Astrocyte (in vitro differentiated cells and primary cell): ENCODE results near the gene TMEM79. TPM values are rescaled to one million over a fixed set of nuclear protein-coding genes. Genes with fewer than 3 reads are reported as not detected.

Experiments used
- DNase-seq: peaks from one replicate; pipeline ENCODE4 v3.0.0-alpha.2; 2010; ENCODE audit warnings: low read depth
- FAIRE-seq: peaks from 2 replicates; lab custom pipeline; 2011; peaks lifted over from hg19 to GRCh38; lab: Jason Lieb, UNC
- H2AFZ ChIP-seq: 2 replicates; pipeline ENCODE4 v1.6.0; 2012; ENCODE audit warnings: low read depth, low read length, inconsistent platforms
- H3K27ac ChIP-seq: 2 replicates; pipeline ENCODE4 v1.5.1; 2011; ENCODE audit warnings: low read depth, low read length, inconsistent platforms
- H3K27me3 ChIP-seq: 2 replicates; pipeline ENCODE4 v1.6.0; 2011; ENCODE audit warnings: low read length, inconsistent platforms; ENCODE audit not compliant: insufficient read depth
- H3K36me3 ChIP-seq: 2 replicates; pipeline ENCODE4 v1.5.1; 2011; ENCODE audit warnings: low read length, inconsistent platforms; ENCODE audit not compliant: insufficient read depth
- H3K4me1 ChIP-seq: 2 replicates; pipeline ENCODE4 v1.5.1; 2011; ENCODE audit warnings: low read length, inconsistent platforms; ENCODE audit not compliant: insufficient read depth
- H3K4me2 ChIP-seq: 2 replicates; pipeline ENCODE4 v1.6.0; 2012; ENCODE audit warnings: low read length, inconsistent platforms
- H3K4me3 ChIP-seq: 2 replicates; pipeline ENCODE4 v1.5.1; 2011; ENCODE audit warnings: low read depth, mild to moderate bottlenecking, low read length, inconsistent platforms; ENCODE audit not compliant: insufficient read depth
- H3K79me2 ChIP-seq: 2 replicates; pipeline ENCODE4 v1.6.0; 2012; ENCODE audit warnings: mild to moderate bottlenecking, low read length, inconsistent platforms; ENCODE audit not compliant: insufficient read depth
- H3K9ac ChIP-seq: 2 replicates; pipeline ENCODE4 v1.6.0; 2012; ENCODE audit warnings: mild to moderate bottlenecking, low read length, inconsistent platforms
- H3K9me3 ChIP-seq: 2 replicates; pipeline ENCODE4 v1.5.1; 2012; ENCODE audit warnings: low read depth, mild to moderate bottlenecking, low read length, inconsistent platforms; ENCODE audit not compliant: insufficient read depth
- H4K20me1 ChIP-seq: 2 replicates; pipeline ENCODE4 v1.6.0; 2012; ENCODE audit warnings: low read length, inconsistent platforms; ENCODE audit not compliant: insufficient read depth
- H3K27ac Mint-ChIP-seq: one replicate; pipeline ENCODE4 v1.8.0; 2021; ENCODE audit warnings: mild to moderate bottlenecking, mixed read lengths; ENCODE audit not compliant: unreplicated experiment
- H3K27me3 Mint-ChIP-seq: one replicate; pipeline ENCODE4 v1.8.0; 2021; ENCODE audit warnings: low read depth, mixed read lengths; ENCODE audit not compliant: unreplicated experiment
- H3K36me3 Mint-ChIP-seq: one replicate; pipeline ENCODE4 v1.8.0; 2021; ENCODE audit warnings: low read depth, mixed read lengths; ENCODE audit not compliant: unreplicated experiment
- H3K4me1 Mint-ChIP-seq: one replicate; pipeline ENCODE4 v1.8.0; 2021; ENCODE audit warnings: low read depth, mixed read lengths; ENCODE audit not compliant: unreplicated experiment
- H3K4me3 Mint-ChIP-seq: one replicate; pipeline ENCODE4 v1.8.0; 2021; ENCODE audit warnings: mild to moderate bottlenecking, moderate library complexity, mixed read lengths; ENCODE audit not compliant: unreplicated experiment
- H3K9me3 Mint-ChIP-seq: one replicate; pipeline ENCODE4 v1.8.0; 2021; ENCODE audit warnings: mild to moderate bottlenecking, mixed read lengths; ENCODE audit not compliant: unreplicated experiment
- CTCF ChIP-seq: IDR thresholded peaks from 2 replicates; pipeline ENCODE4 v1.5.1; 2011; ENCODE audit warnings: low read depth, mild to moderate bottlenecking, inconsistent platforms, low read length, moderate library complexity; ENCODE audit not compliant: insufficient read depth
- EZH2 ChIP-seq: IDR thresholded peaks from 2 replicates; pipeline ENCODE4 v1.6.1; 2012; ENCODE audit warnings: mild to moderate bottlenecking, low read length, inconsistent platforms; ENCODE audit not compliant: insufficient read depth
- total RNA-seq: library from RNA; stranded (reverse); gene quantifications from 2 replicates; pipeline ENCODE4 v1.2.1, GENCODE V29; 2021

Gene TMEM79
- total RNA-seq, 1 donor from 2014 or later: 3.0 TPM

GRCh38 chr1:156291226-156292061 lies 7.3 kb downstream of the TMEM79 start:
- Histone ChIP-seq H2AFZ (peak overlapping the region; percentile 95), H4K20me1 (no peaks in the 10 kb centered on the region), H3K4me3 (peak overlapping the region; percentile 75), H3K9me3 (no peaks in the 10 kb centered on the region), H3K79me2 (peaks cover 12% of the 10 kb centered on the region), H3K9ac (peak overlapping the region; percentile 82), H3K27ac (peak overlapping the region; percentile 58), H3K27me3 (no peaks in the 10 kb centered on the region), H3K4me2 (peak overlapping the region; percentile 87), H3K36me3 (no peaks in the 10 kb centered on the region), H3K4me1 (peaks cover 10% of the 10 kb centered on the region)
- no peak for FAIRE-seq
- Mint-ChIP-seq H3K4me1 (no peaks in the 10 kb centered on the region), H3K27me3 (no peaks in the 10 kb centered on the region), H3K36me3 (peaks cover 11% of the 10 kb centered on the region), H3K9me3 (no peaks in the 10 kb centered on the region), H3K27ac (peak overlapping the region; percentile 75), H3K4me3 (peak overlapping the region; percentile 87)
- no peak for TF ChIP-seq CTCF
- peak; percentile 67 for DNase-seq

GRCh38 chr1:156293098-156293434 lies 8.9 kb downstream of the TMEM79 start:
- Mint-ChIP-seq H3K27ac (no peak overlapping the region), H3K4me1 (no peaks in the 10 kb centered on the region), H3K36me3 (peaks cover 11% of the 10 kb centered on the region), H3K4me3 (no peak overlapping the region), H3K9me3 (no peaks in the 10 kb centered on the region), H3K27me3 (no peaks in the 10 kb centered on the region)
- no peak overlapping the region for H3K4me3 ChIP-seq
- H3K4me2 ChIP-seq: no peak overlapping the region
- no peaks in the 10 kb centered on the region for H4K20me1 ChIP-seq
- peaks cover 12% of the 10 kb centered on the region for H3K79me2 ChIP-seq
- H3K36me3 ChIP-seq: no peaks in the 10 kb centered on the region
- DNase-seq (no peak), FAIRE-seq (no peak)
- no peak overlapping the region for H3K9ac ChIP-seq
- no peaks in the 10 kb centered on the region for H3K27me3 ChIP-seq
- no peaks in the 10 kb centered on the region for H3K9me3 ChIP-seq
- peaks cover 10% of the 10 kb centered on the region for H3K4me1 ChIP-seq
- no peak for TF ChIP-seq EZH2
- no peak for TF ChIP-seq CTCF
- H3K27ac ChIP-seq: no peak overlapping the region
- H2AFZ ChIP-seq: no peak overlapping the region

GRCh38 chr1:156293895-156294294 lies 9.8 kb downstream of the TMEM79 start:
- H2AFZ ChIP-seq: no peak overlapping the region
- FAIRE-seq (no peak), DNase-seq (no peak)
- Mint-ChIP-seq H3K36me3 (peaks cover 7% of the 10 kb centered on the region), H3K4me1 (no peaks in the 10 kb centered on the region), H3K27me3 (no peaks in the 10 kb centered on the region), H3K9me3 (no peaks in the 10 kb centered on the region), H3K4me3 (no peak overlapping the region), H3K27ac (no peak overlapping the region)
- peaks cover 12% of the 10 kb centered on the region for H3K79me2 ChIP-seq
- no peak overlapping the region for H3K4me2 ChIP-seq
- no peaks in the 10 kb centered on the region for H3K9me3 ChIP-seq
- H3K4me1 ChIP-seq: peaks cover 10% of the 10 kb centered on the region
- no peak for TF ChIP-seq CTCF
- TF ChIP-seq EZH2: no peak
- H3K9ac ChIP-seq: no peak overlapping the region
- no peaks in the 10 kb centered on the region for H3K27me3 ChIP-seq
- no peak overlapping the region for H3K27ac ChIP-seq
- no peaks in the 10 kb centered on the region for H4K20me1 ChIP-seq
- H3K4me3 ChIP-seq: no peak overlapping the region
- H3K36me3 ChIP-seq: no peaks in the 10 kb centered on the region
